A673 (cell line): ENCODE results near the gene AIFM2.

Experiments used
- CTCF ChIP-seq: fragments of 300-800, 200-600 bp; sonication (generic); conservative IDR thresholded peaks from 2 replicates; pipeline ENCODE4 v1.5.1; 2017; ENCODE audit warnings: low read depth, mild to moderate bottlenecking, antibody characterized with exemption, low read length, moderate library complexity, mixed read lengths
- EZH2 ChIP-seq: fragments of 200-600 bp; sonication (generic); IDR thresholded peaks from 2 replicates; pipeline ENCODE4 v1.6.1; 2017; ENCODE audit warnings: borderline replicate concordance, low read depth, mild to moderate bottlenecking, mixed read lengths, antibody characterized with exemption, low read length; ENCODE audit not compliant: poor library complexity, severe bottlenecking

- no peak for TF ChIP-seq CTCF
- TF ChIP-seq EZH2: no peak
Observed at GRCh38 chr10:70078937-70079336, 53.7 kb downstream of the AIFM2 start.
